Heart left ventricle (tissue), 13 donors: ENCODE data around the gene KCTD21.

ENCODE experiments used
- CTCF ChIP-seq, 12 donors: fragments of 200-600 bp; sonication (generic) in 4 of 12; IDR thresholded peaks; one replicate each; pipeline versions ENCODE4 v1.5.0 to v1.8.0; 2018 to 2022; ENCODE audit warnings: antibody characterized with exemption in 12 of 12, mild to moderate bottlenecking in 5 of 12
- POLR2A ChIP-seq, 2 donors: fragments of 450-650 bp; IDR thresholded peaks; one replicate each; pipeline ENCODE4 v1.6.1; 2017; ENCODE audit warnings: antibody characterized with exemption in 2 of 2, mild to moderate bottlenecking in 2 of 2, moderate library complexity in 2 of 2
- donor health status: ischemic (EF 13 %, LVEDD 7.1; RV severe dilation, severe dysfunction).
- donor health status: DM: no; HTN: yes; CAD: no.
- donor health status: DM: no; HTN: no; CAD: no.
- donor health status: ischemic (EF 25% LVEDD 6.9; RV normal size, moderate dysfunction).
- donor health status: ischemic (EF 25% LVEDD 5.7; RV mildly dilated, moderate dysfunction).
- donor health status: ischemic (EF 35%, LVEDD 5.7; RV mildly dilated, moderate dysfunction).
- donor health status: nonischemic (EF 11% LVEDD 7.7; RV severe dilation, severe dysfunction).
- donor health status: DM: yes; HTN: yes; CAD: no.
- donor health status: PGD.
- donor health status: ischemic (EF 29% LVEDD 5.4; RV normal size, mild dysfunction).
- donor health status: nonischemic (EF 23%, LVEDD 6.1; RV moderate dilation, normal function).

GRCh38 chr11:78227921-78228320, 39.5 kb upstream of the KCTD21 start:
- TF ChIP-seq CTCF (IDR thresholded peaks at IDR 0.05) (no peak), POLR2A (IDR thresholded peaks at IDR 0.05) (no peak)
